HepG2 (cell line): ENCODE data around the gene LRP2. TPM values are rescaled to one million over a fixed set of nuclear protein-coding genes. Genes with fewer than 3 reads are reported as not detected.

Experiments used
- BORCS8-MEF2B ChIP-seq: sonication (generic); formaldehyde crosslinking; IDR thresholded peaks from 2 replicates; pipeline ENCODE4 v1.8.0; 2022; ENCODE audit warnings: mild to moderate bottlenecking, missing genetic modification reagents
- CBX1 ChIP-seq: IDR thresholded peaks from one replicate; pipeline ENCODE4 v1.6.1; 2016; ENCODE audit warnings: antibody characterized with exemption, low read depth
- ERF ChIP-seq: IDR thresholded peaks from 2 replicates; pipeline ENCODE4 v1.6.1; 2018; ENCODE audit warnings: missing biosample characterization, missing genetic modification reagents
- MED13 ChIP-seq: sonication (generic); formaldehyde crosslinking; IDR thresholded peaks from 2 replicates; pipeline ENCODE4 v1.5.0; 2020; ENCODE audit warnings: missing genetic modification reagents
- MTERF4 ChIP-seq: sonication (generic); formaldehyde crosslinking; IDR thresholded peaks from 2 replicates; pipeline ENCODE4 v1.8.0; 2023; ENCODE audit warnings: mild to moderate bottlenecking, missing genetic modification reagents
- SIN3A ChIP-seq: IDR thresholded peaks from 2 replicates; pipeline ENCODE4 v1.6.1; 2011; ENCODE audit warnings: low read depth, mild to moderate bottlenecking, control low read depth, low read length, borderline replicate concordance
- TOPORS ChIP-seq: sonication (generic); formaldehyde crosslinking; IDR thresholded peaks from 2 replicates; pipeline ENCODE4 v1.8.0; 2023; ENCODE audit warnings: mild to moderate bottlenecking, missing genetic modification reagents
- XRCC5 ChIP-seq: fragments of 200-400 bp; formaldehyde crosslinking; optimal IDR thresholded peaks from 2 replicates; pipeline ENCODE3; 2017; ENCODE audit warnings: mild to moderate bottlenecking, low read length
- ZFYVE20 ChIP-seq: sonication (generic); formaldehyde crosslinking; IDR thresholded peaks from 2 replicates; pipeline ENCODE4 v1.8.0; 2023; ENCODE audit warnings: low read depth, mild to moderate bottlenecking, moderate library complexity, missing genetic modification reagents, borderline replicate concordance
- ZNF407 ChIP-seq: sonication (generic); formaldehyde crosslinking; IDR thresholded peaks from one replicate; pipeline ENCODE4 v1.5.1; 2020; ENCODE audit warnings: mild to moderate bottlenecking, missing genetic modification reagents; ENCODE audit errors: not compliant biosample characterization
- ZNF430 ChIP-seq: sonication (generic); formaldehyde crosslinking; IDR thresholded peaks from 2 replicates; pipeline ENCODE4 v1.9.0; 2021; ENCODE audit warnings: mild to moderate bottlenecking, missing genetic modification reagents
- ZNF598 ChIP-seq: sonication (generic); formaldehyde crosslinking; IDR thresholded peaks from 2 replicates; pipeline ENCODE4 v1.5.1; 2020; ENCODE audit warnings: mild to moderate bottlenecking, missing genetic modification reagents, borderline replicate concordance
- ZNF687 ChIP-seq: sonication (generic); formaldehyde crosslinking; IDR thresholded peaks from 2 replicates; pipeline ENCODE4 v1.5.1; 2020; ENCODE audit warnings: mild to moderate bottlenecking, missing genetic modification reagents, moderate library complexity
- ZNF772 ChIP-seq: sonication (generic); formaldehyde crosslinking; IDR thresholded peaks from 2 replicates; pipeline ENCODE4 v1.5.0; 2020; ENCODE audit warnings: mild to moderate bottlenecking, missing genetic modification reagents
- ZNF879 ChIP-seq: sonication (generic); formaldehyde crosslinking; IDR thresholded peaks from 2 replicates; pipeline ENCODE4 v1.8.1; 2023; ENCODE audit warnings: missing genetic modification reagents
- ZSCAN31 ChIP-seq: sonication (generic); formaldehyde crosslinking; IDR thresholded peaks from 2 replicates; pipeline ENCODE4 v1.5.0; 2020; ENCODE audit warnings: low read depth, mild to moderate bottlenecking, missing genetic modification reagents
- polyA plus RNA-seq, 8 experiments: library from polyadenylated mRNA; depleted of rRNA in 3 of 8; stranded (reverse) in 7 of 8; unstranded in 1 of 8; fragments of >200 nt; fragmentation: Illumina TruSeq in 4 of 8; extraction: Trizol in 4 of 8; gene quantifications; 2 replicates each; pipeline versions ENCODE4 v1.2.1 to v1.2.3, GENCODE V29; 2011 to 2016; ENCODE audit warnings: low read depth in 4 of 8, missing spikeins in 1 of 8, mixed read lengths in 1 of 8; ENCODE audit not compliant: insufficient read depth in 1 of 8
- total RNA-seq, 5 experiments: library from RNA; depleted of rRNA; stranded (reverse); fragments of >200 nt; fragmentation: Illumina TruSeq; extraction: Trizol; gene quantifications; 2 replicates each; pipeline ENCODE4 v1.2.3, GENCODE V29; 2016; ENCODE audit warnings: low read depth in 1 of 5

Gene LRP2
- total and polyA plus RNA-seq, 2 of the 13 experiments (the other 11 are each of a cell fraction or from before 2014, with no cell fraction given): 0.03 to 0.15 TPM

- TF ChIP-seq ZNF687 (CRISPR knock-in tag) (peak; percentile 73), ERF (CRISPR knock-in tag) (no peak), ZNF598 (CRISPR knock-in tag) (no peak), ZNF430 (CRISPR knock-in tag) (0 out of 2 replicates have a peak, but pooled peaks have one; percentile 50), TOPORS (CRISPR knock-in tag) (peak; percentile 40), SIN3A (no peak), ZNF879 (CRISPR knock-in tag) (0 out of 2 replicates have a peak, but pooled peaks have one; percentile 28), CBX1 (peak; percentile 41), MTERF4 (CRISPR knock-in tag) (no peak), ZFYVE20 (CRISPR knock-in tag) (no peak), XRCC5 (peak; percentile 56), BORCS8-MEF2B (CRISPR knock-in tag) (no peak), ZNF407 (CRISPR knock-in tag) (peak; percentile 18), ZNF772 (CRISPR knock-in tag) (no peak), MED13 (CRISPR knock-in tag) (peak; percentile 9; the same call in 1 of the 2 replicates), ZSCAN31 (CRISPR knock-in tag) (0 out of 2 replicates have a peak, but pooled peaks have one; percentile 44)
These were observed at the start of gene LRP2 (continued) for GRCh38 chr2:169362118-169362893.
